ENCODE measurements around the gene MYOZ3. TPM values are rescaled to one million over a fixed set of nuclear protein-coding genes. Genes with fewer than 3 reads are reported as not detected.

MYOZ3 gene
- total RNA-seq, 2 donors from 2014 or later = 12.4 to 15.8 TPM

GRCh38 chr5:150676578-150676977, 15.5 kb downstream of the MYOZ3 start:
- no peak for TF ChIP-seq CTCF (conservative IDR thresholded peaks at IDR 0.05)
- H3K9me3 Mint-ChIP-seq = no peaks in the 10 kb centered on the region
- Histone ChIP-seq H3K4me1 (ENCODE audit: control insufficient read depth, insufficient read depth, low read length) (peaks cover 3% of the 10 kb centered on the region), H3K4me3 (ENCODE audit: low read length) (no peak overlapping the region), H3K9me3 (ENCODE audit: control insufficient read depth, low read length) (no peaks in the 10 kb centered on the region), H3K9ac (ENCODE audit: extremely low read depth, low read length, poor library complexity, severe bottlenecking) (no peak overlapping the region), H3K36me3 (ENCODE audit: control insufficient read depth, insufficient read depth, low read length) (no peaks in the 10 kb centered on the region), H3K27me3 (ENCODE audit: control insufficient read depth, insufficient read depth, low read length, poor library complexity, severe bottlenecking) (no peaks in the 10 kb centered on the region), H3K27ac (ENCODE audit: low read depth, low read length) (no peak overlapping the region)
- H3K27ac Mint-ChIP-seq = no peak overlapping the region
- H3K27me3 Mint-ChIP-seq (ENCODE audit: insufficient read depth) = no peaks in the 10 kb centered on the region
- DNase-seq = no peak
- H3K4me1 Mint-ChIP-seq = peaks cover 7% of the 10 kb centered on the region
- WGBS, 2 experiments (ENCODE audit: insufficient coverage in 1 of 2, insufficient read length in 1 of 2) = 92 to 95% methylated on average over 6 to 9 of the region's 9 CpGs
- no peak overlapping the region for H3K4me3 Mint-ChIP-seq
- peaks cover 21% of the 10 kb centered on the region for H3K36me3 Mint-ChIP-seq (ENCODE audit: low read depth)

- no peak for TF ChIP-seq CTCF (conservative IDR thresholded peaks at IDR 0.05)
- Mint-ChIP-seq H3K4me1 (peaks cover 6% of the 10 kb centered on the region), H3K4me3 (no peak overlapping the region), H3K36me3 (ENCODE audit: low read depth) (peaks cover 47% of the 10 kb centered on the region), H3K9me3 (no peaks in the 10 kb centered on the region), H3K27me3 (ENCODE audit: insufficient read depth) (no peaks in the 10 kb centered on the region), H3K27ac (no peak overlapping the region)
- Histone ChIP-seq H3K9me3 (ENCODE audit: control insufficient read depth, low read length) (no peaks in the 10 kb centered on the region), H3K4me3 (ENCODE audit: low read length) (no peak overlapping the region), H3K9ac (ENCODE audit: extremely low read depth, low read length, poor library complexity, severe bottlenecking) (no peak overlapping the region), H3K4me1 (ENCODE audit: control insufficient read depth, insufficient read depth, low read length) (no peaks in the 10 kb centered on the region), H3K27ac (ENCODE audit: low read depth, low read length) (no peak overlapping the region), H3K36me3 (ENCODE audit: control insufficient read depth, insufficient read depth, low read length) (peaks cover 34% of the 10 kb centered on the region), H3K27me3 (ENCODE audit: control insufficient read depth, insufficient read depth, low read length, poor library complexity, severe bottlenecking) (no peaks in the 10 kb centered on the region)
- no peak for DNase-seq
- 92% methylated on average over 1 of the region's 1 CpG; no CpG with 5 or more reads in 1 of the 2 experiments for WGBS, 2 experiments (ENCODE audit: insufficient coverage in 1 of 2, insufficient read length in 1 of 2)
Observed at GRCh38 chr5:150689120-150689519, 28.1 kb downstream of the MYOZ3 start.

GRCh38 chr5:150690760-150691159, 29.7 kb downstream of the MYOZ3 start:
- H3K9ac ChIP-seq (ENCODE audit: extremely low read depth, low read length, poor library complexity, severe bottlenecking) = no peak overlapping the region
- no peak for DNase-seq
- no peaks in the 10 kb centered on the region for H3K4me1 ChIP-seq (ENCODE audit: control insufficient read depth, insufficient read depth, low read length)
- Mint-ChIP-seq H3K27me3 (ENCODE audit: insufficient read depth) (no peaks in the 10 kb centered on the region), H3K4me3 (no peak overlapping the region), H3K27ac (peak overlapping the region; percentile 24), H3K36me3 (ENCODE audit: low read depth) (peaks cover 62% of the 10 kb centered on the region), H3K9me3 (no peaks in the 10 kb centered on the region), H3K4me1 (peaks cover 6% of the 10 kb centered on the region)
- H3K36me3 ChIP-seq (ENCODE audit: control insufficient read depth, insufficient read depth, low read length) = peaks cover 50% of the 10 kb centered on the region
- H3K9me3 ChIP-seq (ENCODE audit: control insufficient read depth, low read length) = no peaks in the 10 kb centered on the region
- H3K27ac ChIP-seq (ENCODE audit: low read depth, low read length) = no peak overlapping the region
- 84 to 85% methylated on average over 6 of the region's 6 CpGs for WGBS, 2 experiments (ENCODE audit: insufficient coverage in 1 of 2, insufficient read length in 1 of 2)
- TF ChIP-seq CTCF (conservative IDR thresholded peaks at IDR 0.05) = no peak
- no peak overlapping the region for H3K4me3 ChIP-seq (ENCODE audit: low read length)
- no peaks in the 10 kb centered on the region for H3K27me3 ChIP-seq (ENCODE audit: control insufficient read depth, insufficient read depth, low read length, poor library complexity, severe bottlenecking)

Data from endodermal cell (in vitro differentiated cells).